Bronchial epithelial cell (primary cell): ENCODE data around the gene SLC10A2. TPM values are rescaled to one million over a fixed set of nuclear protein-coding genes. Genes with fewer than 3 reads are reported as not detected.

Experiments used
- DNase-seq: peaks from one replicate; pipeline ENCODE4 v3.0.0-alpha.2; 2010; ENCODE audit warnings: low read depth
- FAIRE-seq: peaks from 2 replicates; lab custom pipeline; 2011; peaks lifted over from hg19 to GRCh38; lab: Jason Lieb, UNC
- H3K27me3 ChIP-seq: 2 replicates; pipeline ENCODE4 v1.5.1; 2011; ENCODE audit warnings: low read length; ENCODE audit not compliant: control insufficient read depth, insufficient read depth
- H3K36me3 ChIP-seq: 2 replicates; pipeline ENCODE4 v1.5.1; 2011; ENCODE audit warnings: low read length; ENCODE audit not compliant: control insufficient read depth, insufficient read depth
- H3K4me3 ChIP-seq: 2 replicates; pipeline ENCODE4 v1.5.1; 2011; ENCODE audit warnings: mild to moderate bottlenecking, low read depth, low read length, control low read depth
- total RNA-seq: library from RNA; depleted of rRNA; stranded (reverse); fragments of >200 nt; gene quantifications from 2 replicates; pipeline ENCODE4 v1.2.1, GENCODE V29; 2014
- TF ChIP-seq, protein P1 (sequence below): IDR thresholded peaks from 2 replicates; pipeline ENCODE4 v1.5.1; 2011; ENCODE audit warnings: mild to moderate bottlenecking, moderate library complexity, low read length, control low read depth, inconsistent platforms; ENCODE audit not compliant: insufficient read depth, severe bottlenecking

SLC10A2 gene
- total RNA-seq, 1 donor from 2014 or later: not detected

DNA sequence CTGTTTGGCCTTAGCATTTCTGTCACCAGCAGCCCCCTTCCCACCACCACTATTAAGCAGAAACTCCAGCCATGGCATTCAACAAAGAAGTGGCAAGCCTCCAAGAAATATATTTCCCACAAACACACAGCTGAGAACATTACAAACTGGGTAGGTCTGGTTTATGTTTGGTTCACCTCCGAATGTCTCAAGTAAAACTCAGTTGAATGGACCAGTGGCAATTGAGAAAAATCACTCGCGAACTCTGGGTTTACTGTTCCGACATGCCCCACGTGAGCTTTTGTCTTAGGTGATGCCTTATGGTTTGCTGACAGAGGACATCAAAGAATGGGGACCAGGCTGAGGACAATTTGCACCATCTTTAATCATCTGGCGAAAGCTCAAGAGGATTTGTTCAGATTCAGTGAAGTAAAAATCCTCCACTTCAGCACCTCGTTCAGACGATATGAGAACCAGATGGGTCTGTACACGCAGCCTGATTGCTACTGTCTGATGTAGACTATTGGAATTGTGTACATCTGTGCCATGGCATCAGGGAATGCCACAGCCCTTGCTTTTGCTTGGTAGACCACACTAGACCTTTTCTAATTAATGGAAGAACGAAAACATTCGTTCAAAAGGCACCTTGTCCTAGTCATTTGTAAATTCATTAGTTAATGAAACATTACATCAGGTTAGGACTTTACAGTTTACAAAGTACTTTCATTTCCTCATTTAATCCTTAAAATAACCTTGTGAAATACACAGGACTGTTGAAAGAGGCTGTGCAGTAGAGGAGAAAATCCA, 59.4 kb downstream of the SLC10A2 start:
- Histone ChIP-seq H3K27me3 (no peaks in the 10 kb centered on the region), H3K4me3 (no peak overlapping the region), H3K36me3 (no peaks in the 10 kb centered on the region)
- TF ChIP-seq, protein P1, sequence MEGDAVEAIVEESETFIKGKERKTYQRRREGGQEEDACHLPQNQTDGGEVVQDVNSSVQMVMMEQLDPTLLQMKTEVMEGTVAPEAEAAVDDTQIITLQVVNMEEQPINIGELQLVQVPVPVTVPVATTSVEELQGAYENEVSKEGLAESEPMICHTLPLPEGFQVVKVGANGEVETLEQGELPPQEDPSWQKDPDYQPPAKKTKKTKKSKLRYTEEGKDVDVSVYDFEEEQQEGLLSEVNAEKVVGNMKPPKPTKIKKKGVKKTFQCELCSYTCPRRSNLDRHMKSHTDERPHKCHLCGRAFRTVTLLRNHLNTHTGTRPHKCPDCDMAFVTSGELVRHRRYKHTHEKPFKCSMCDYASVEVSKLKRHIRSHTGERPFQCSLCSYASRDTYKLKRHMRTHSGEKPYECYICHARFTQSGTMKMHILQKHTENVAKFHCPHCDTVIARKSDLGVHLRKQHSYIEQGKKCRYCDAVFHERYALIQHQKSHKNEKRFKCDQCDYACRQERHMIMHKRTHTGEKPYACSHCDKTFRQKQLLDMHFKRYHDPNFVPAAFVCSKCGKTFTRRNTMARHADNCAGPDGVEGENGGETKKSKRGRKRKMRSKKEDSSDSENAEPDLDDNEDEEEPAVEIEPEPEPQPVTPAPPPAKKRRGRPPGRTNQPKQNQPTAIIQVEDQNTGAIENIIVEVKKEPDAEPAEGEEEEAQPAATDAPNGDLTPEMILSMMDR: no peak
- FAIRE-seq: no peak
- DNase-seq: no peak

DNA sequence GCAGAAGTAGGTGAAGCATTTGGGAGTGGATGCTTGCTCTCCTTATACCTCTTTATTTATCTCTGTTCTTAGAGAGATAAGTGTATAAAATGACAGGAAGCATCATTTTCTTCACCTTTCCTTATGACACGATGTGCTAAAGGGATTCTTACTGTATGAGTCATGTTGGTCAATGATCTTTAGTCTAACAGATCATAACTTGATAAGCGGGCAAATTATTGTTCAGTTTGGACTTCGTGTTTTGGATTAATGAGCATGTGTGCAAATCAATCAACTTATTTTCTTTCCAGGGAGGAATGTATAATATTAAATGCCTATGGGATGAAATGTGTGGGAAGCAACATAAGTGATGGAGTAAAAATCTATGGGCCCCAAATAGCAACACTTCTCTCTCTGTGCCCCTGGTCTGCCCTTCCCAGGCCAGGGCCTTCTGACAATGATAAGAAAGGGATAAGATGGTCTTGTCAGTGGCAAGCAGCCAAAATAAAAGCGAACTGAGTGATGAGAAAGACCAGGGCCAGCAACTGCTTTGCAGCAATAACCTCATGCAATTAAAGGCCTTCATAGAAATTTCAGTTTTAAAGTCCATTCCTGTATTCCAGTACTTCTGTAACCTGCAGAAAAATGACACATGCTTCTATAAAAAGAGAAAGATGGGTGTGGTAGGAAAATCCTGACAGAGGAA, 61.4 kb downstream of the SLC10A2 start:
- Histone ChIP-seq H3K4me3 (no peak overlapping the region), H3K36me3 (no peaks in the 10 kb centered on the region), H3K27me3 (no peaks in the 10 kb centered on the region)
- DNase-seq: no peak
- TF ChIP-seq, protein P1: no peak
- FAIRE-seq: no peak

DNA sequence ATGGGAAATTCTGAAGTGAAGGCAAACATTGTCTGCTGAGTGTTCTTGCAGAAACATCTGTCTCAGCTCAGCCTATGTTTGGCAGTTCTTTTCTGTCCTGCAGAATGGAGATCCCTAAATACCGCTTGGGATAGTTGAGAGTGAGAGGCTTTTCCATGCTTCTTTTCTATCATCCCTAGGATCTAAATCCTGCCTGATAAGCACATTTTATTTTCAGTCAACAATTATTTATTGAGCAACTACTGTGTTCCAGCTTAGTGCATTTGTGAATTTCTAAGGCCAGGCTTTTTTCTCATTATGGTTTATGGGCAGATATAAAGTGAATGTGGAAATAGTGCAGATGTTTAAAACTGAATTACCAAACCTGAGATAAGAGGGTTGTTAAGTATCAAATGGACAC, 62.6 kb downstream of the SLC10A2 start:
- no peaks in the 10 kb centered on the region for H3K36me3 ChIP-seq
- FAIRE-seq (no peak), DNase-seq (no peak)
- no peaks in the 10 kb centered on the region for H3K27me3 ChIP-seq
- no peak overlapping the region for H3K4me3 ChIP-seq
- TF ChIP-seq, protein P1: no peak

DNA sequence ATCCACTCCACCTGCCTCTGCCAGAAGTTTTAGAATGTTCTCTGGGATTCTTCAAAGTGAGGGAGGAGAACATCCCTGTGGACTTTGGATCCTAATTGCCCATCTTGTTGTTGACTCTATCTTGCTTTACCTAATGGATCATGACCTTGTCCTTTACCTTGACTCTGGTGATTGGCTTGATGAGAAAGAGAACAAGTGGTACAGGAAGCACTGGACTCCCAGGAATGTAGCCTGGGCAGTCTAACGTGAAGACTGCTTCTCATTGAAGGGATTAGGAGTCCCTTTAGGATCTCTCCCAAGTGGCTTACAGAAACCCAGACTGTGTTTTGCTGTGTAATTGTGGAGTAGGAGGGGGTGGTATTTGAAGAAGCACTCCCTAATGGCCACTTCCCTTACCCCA, 63.9 kb downstream of the SLC10A2 start:
- DNase-seq (no peak), FAIRE-seq (no peak)
- Histone ChIP-seq H3K36me3 (no peaks in the 10 kb centered on the region), H3K27me3 (no peaks in the 10 kb centered on the region), H3K4me3 (no peak overlapping the region)
- TF ChIP-seq, protein P1: no peak

DNA sequence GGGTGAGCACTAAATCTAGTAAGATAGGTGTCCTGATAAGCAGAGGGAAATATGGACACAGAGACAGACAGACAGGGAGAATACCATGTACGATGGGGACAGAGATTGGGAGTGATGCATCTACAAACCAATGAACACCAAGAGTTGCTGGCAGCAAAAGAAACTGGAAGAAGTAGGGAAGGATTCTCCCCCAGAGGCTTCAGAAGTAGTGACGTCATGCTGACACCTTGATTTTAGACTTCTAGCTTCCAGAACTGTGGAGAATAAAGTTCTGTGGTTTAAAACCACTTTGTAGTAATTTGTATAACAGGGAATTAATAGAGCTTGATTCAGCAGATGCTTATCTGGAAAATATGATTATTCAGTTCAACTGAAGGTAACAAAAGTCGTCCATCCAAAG, 66.1 kb downstream of the SLC10A2 start:
- no peak for DNase-seq
- H3K27me3 ChIP-seq: no peaks in the 10 kb centered on the region
- H3K36me3 ChIP-seq: no peaks in the 10 kb centered on the region
- FAIRE-seq: no peak
- H3K4me3 ChIP-seq: no peak overlapping the region
- TF ChIP-seq, protein P1: no peak
